Cerebellar nuclear complex (tissue), 1 donor: Measurements from ENCODE around the gene RIN3.

ENCODE experiments used
- DNase-seq, 2 experiments: peaks; one replicate each; lab custom pipeline; 2025; lab: John Stamatoyannopoulos, UW

Gene RIN3

GRCh38 chr14:92646952-92647796 lies 133.6 kb downstream of the RIN3 start:
- no peak for DNase-seq

GRCh38 chr14:92647797-92648279 lies 134.3 kb downstream of the RIN3 start:
- no peak for DNase-seq

GRCh38 chr14:92649066-92649465 lies 135.5 kb downstream of the RIN3 start:
- DNase-seq = no peak

GRCh38 chr14:92649934-92650545 lies 136.5 kb downstream of the RIN3 start:
- no peak for DNase-seq

GRCh38 chr14:92650581-92651105 lies 137.1 kb downstream of the RIN3 start:
- no peak for DNase-seq

- no peak for DNase-seq
Measured at GRCh38 chr14:92651106-92651757, 137.7 kb downstream of the RIN3 start.

- DNase-seq = no peak
Measured at GRCh38 chr14:92651758-92652406, 138.3 kb downstream of the RIN3 start.

GRCh38 chr14:92652413-92653151 lies 139.0 kb downstream of the RIN3 start:
- no peak for DNase-seq

GRCh38 chr14:92653162-92653651 lies 139.6 kb downstream of the RIN3 start:
- no peak for DNase-seq

GRCh38 chr14:92654239-92654901 lies 140.8 kb downstream of the RIN3 start:
- no peak for DNase-seq

GRCh38 chr14:92655419-92656201 lies 142.0 kb downstream of the RIN3 start:
- DNase-seq = no peak

GRCh38 chr14:92656306-92657081 lies 142.9 kb downstream of the RIN3 start:
- DNase-seq = no peak

- no peak for DNase-seq
Measured at GRCh38 chr14:92657457-92658142, 144.0 kb downstream of the RIN3 start.

GRCh38 chr14:92658160-92658559 lies 144.6 kb downstream of the RIN3 start:
- no peak for DNase-seq

GRCh38 chr14:92658684-92659083 lies 145.1 kb downstream of the RIN3 start:
- DNase-seq = no peak

- no peak for DNase-seq
Measured at GRCh38 chr14:92659765-92660561, 146.4 kb downstream of the RIN3 start.

GRCh38 chr14:92660571-92660970 lies 147.0 kb downstream of the RIN3 start:
- no peak for DNase-seq

- DNase-seq = no peak
Measured at GRCh38 chr14:92663049-92663448, 149.5 kb downstream of the RIN3 start.
